Motor neuron (in vitro differentiated cells): Measurements from ENCODE around the gene PDE8A. TPM values are rescaled to one million over a fixed set of nuclear protein-coding genes. Genes with fewer than 3 reads are reported as not detected.
A peak's percentile ranks its signal among the peaks of the same experiment; 100 is the strongest.
"Not testable (repeated sequence)": the region's sequence is repeated elsewhere in the genome, so short reads cannot be mapped to it uniquely, and the experiment has no call there.

ENCODE experiments used
- ATAC-seq, 8 experiments: fragments of 200-7000 bp; cut with Tn5 transposase; replicated peaks in 6 of 8; 2 replicates each; pipeline ENCODE4 v1.8.0; 2021; ENCODE audit warnings: mild to moderate bottlenecking in 8 of 8, moderate library complexity in 8 of 8
- H3K27ac ChIP-seq, 2 donors: fragments of 250-450 bp; sonication (Bioruptor Pico); 2 replicates each; pipeline ENCODE4 v1.9.0; 2021; ENCODE audit warnings: antibody characterized with exemption in 2 of 2, mild to moderate bottlenecking in 2 of 2, moderate library complexity in 1 of 2
- H3K4me1 ChIP-seq, 2 donors: fragments of 250-450 bp; sonication (Bioruptor Pico); replicated peaks in 1 of 2; 2 replicates each; pipeline ENCODE4 v1.6.1; 2021; ENCODE audit warnings: antibody characterized with exemption in 2 of 2, mild to moderate bottlenecking in 2 of 2, moderate library complexity in 1 of 2
- H3K4me3 ChIP-seq, 5 donors: fragments of 250-450 bp; sonication (Bioruptor Pico); 2 replicates each; pipeline ENCODE4 v1.9.0; 2021; ENCODE audit warnings: antibody characterized with exemption in 5 of 5, mild to moderate bottlenecking in 5 of 5, moderate library complexity in 4 of 5
- WGBS, 10 experiments: fragments of 450-650 bp; shearing (Covaris generic); methylation state at CpG; one replicate each; pipeline ENCODE4 v1.0.0; 2022; 5-methylcytosine and 5-hydroxymethylcytosine counted together
- in situ Hi-C, 9 experiments: fragments of 400-800 bp; cut with MboI; loops; one replicate each; pipeline ENCODE4 v1.15.0; 2021; ENCODE audit warnings: low sequenced_read_pairs in 9 of 9, low pct_unique_long_range_greater_than_20kb in 2 of 9; ENCODE audit not compliant: unreplicated experiment in 9 of 9
- total RNA-seq, 8 experiments: library from RNA; unstranded; fragments of 300-600 nt; gene quantifications; 2 replicates each; pipeline versions ENCODE4 v1.2.3 to v1.2.4, GENCODE V29; 2022

PDE8A gene
- total RNA-seq, 8 experiments from 2014 or later = 6.2 to 81.4 (median 28.2) TPM

DNA sequence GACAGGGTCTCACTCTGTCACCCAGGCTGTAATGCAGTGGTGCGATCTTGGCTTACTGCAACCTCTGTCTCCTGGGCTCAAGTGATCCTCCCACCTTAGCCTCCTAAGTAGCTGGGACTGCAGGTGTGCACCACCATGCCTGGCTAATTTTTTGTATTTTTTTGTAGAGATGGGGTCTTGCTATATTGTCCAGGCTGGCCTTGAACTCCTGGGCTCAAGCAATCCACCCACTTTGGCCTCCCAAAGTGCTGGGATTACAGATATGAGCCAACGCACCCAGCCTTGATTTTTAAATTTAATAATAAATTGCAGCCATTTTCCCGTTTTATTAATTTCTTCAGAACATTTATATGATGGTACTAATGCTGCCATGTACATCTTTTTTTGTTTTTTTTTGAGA is 15.6 kb downstream of the PDE8A start:
- ATAC-seq, in situ Hi-C loops, H3K4me3 ChIP-seq, H3K4me1 ChIP-seq, H3K27ac ChIP-seq: not testable (repeated sequence)
- 72 to 100% (median 93%) methylated on average over 1 to 3 of the region's 3 CpGs; no CpG with 5 or more reads in 2 of the 10 experiments for WGBS, 10 experiments

DNA sequence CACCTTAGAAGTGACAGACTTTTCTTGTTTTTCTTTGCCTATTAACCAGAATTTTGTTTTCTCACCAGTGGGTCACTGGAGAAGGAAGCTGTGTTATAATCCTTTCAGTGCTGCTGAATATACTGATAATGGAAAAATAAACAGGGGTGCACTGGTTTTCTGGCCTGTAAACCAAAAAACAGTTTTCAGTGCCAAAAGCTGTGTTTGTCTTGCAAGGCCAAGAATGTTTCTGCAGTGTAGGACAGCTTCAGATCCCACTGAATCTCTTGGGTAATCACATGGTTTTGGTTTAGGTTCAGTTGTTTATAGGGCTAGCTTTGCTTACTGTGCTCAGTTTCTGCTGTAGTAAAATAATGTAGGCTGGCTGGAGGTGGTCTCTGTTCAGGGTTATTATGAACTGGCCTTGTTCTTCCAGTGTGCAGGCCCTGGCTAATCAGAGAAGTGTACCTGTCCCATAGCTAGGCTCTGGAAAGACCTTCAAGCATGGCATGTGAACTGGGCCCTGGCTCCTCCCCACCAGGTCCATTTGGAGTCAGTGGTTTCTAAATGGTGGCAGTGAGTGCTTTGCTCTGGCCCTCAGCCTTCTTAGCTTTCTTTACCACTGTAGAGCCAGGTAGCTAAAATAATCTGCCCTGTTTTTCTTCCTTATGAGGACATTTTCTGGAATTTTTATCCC is 18.7 kb downstream of the PDE8A start:
- in situ Hi-C loops = no loop called here
- no peak for ATAC-seq
- no peak overlapping the region for H3K4me3 ChIP-seq
- H3K27ac ChIP-seq = no peak overlapping the region
- H3K4me1 ChIP-seq = no peaks in the 10 kb centered on the region

- in situ Hi-C loops = no loop called here
- Histone ChIP-seq H3K4me1 (no peaks in the 10 kb centered on the region), H3K27ac (no peak overlapping the region), H3K4me3 (no peak overlapping the region)
- WGBS, 10 experiments = 78 to 100% (median 93%) methylated on average over 2 to 5 of the region's 5 CpGs; no CpG with 5 or more reads in 2 of the 10 experiments
- ATAC-seq = no peak
Measured at GRCh38 chr15:85000937-85001336, 19.3 kb downstream of the PDE8A start.

DNA sequence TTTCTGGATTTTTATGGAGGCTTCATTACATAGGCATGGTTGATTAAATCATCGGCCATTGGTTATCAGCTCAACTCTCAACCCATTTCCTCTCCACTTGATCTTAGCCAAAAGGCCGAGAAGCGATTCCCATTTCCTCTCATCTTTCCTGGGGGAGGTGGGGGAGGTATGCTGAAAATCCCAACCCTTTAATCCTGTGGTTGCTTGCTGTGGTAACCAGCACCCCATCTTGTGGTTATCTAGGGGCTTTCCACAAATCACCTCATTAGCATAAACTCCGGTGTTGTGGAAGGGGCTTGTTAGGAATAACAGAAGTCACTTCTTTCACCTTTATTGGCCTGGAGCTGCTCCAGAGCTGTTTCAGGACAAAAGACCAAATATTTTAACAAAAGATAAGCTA is 20.9 kb downstream of the PDE8A start:
- 40 to 100% (median 94%) methylated on average over 1 to 3 of the region's 4 CpGs; no CpG with 5 or more reads in 1 of the 10 experiments for WGBS, 10 experiments
- Histone ChIP-seq H3K4me3 (no peak overlapping the region), H3K4me1 (no peaks in the 10 kb centered on the region), H3K27ac (no peak overlapping the region)
- in situ Hi-C loops = no loop called here
- ATAC-seq = no peak

DNA sequence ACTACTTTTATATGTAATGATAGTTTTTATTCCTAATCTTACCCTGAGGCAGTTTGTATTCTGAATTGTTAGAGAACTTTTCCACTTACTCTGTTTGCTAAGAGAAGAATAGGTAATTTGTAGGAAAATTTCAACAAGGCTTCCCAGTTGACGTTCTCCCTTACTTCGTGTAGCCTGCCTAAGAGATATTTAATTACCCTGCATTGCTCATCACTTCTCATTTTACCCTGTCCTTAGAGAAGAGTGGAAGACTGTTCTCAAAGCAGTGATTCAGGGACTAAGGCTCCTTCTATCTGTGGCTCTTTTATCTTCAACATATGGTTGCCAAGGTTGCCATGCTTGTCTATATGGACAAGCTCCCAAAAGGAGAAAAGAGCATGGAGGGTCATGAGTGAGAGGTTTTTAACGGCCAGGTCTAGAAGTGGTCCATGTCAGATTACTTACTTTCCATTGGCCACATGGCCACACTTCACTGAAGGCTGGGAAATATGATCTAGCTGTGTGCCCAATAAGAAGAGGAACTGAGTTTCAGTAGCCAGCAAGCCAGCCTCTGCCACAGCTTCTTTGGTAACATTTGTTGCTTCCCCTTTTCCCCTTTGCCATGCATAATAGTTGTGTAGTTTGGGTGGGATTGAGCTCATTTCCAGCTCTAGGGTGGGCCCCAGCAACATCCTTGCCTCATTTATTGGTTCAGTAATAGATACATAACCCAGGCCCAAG is 22.1 kb downstream of the PDE8A start:
- Histone ChIP-seq H3K27ac (no peak overlapping the region), H3K4me1 (no peaks in the 10 kb centered on the region), H3K4me3 (no peak overlapping the region)
- 60 to 96% (median 90%) methylated on average over 1 to 3 of the region's 3 CpGs; no CpG with 5 or more reads in 4 of the 10 experiments for WGBS, 10 experiments
- in situ Hi-C loops = no loop called here
- no peak for ATAC-seq

DNA sequence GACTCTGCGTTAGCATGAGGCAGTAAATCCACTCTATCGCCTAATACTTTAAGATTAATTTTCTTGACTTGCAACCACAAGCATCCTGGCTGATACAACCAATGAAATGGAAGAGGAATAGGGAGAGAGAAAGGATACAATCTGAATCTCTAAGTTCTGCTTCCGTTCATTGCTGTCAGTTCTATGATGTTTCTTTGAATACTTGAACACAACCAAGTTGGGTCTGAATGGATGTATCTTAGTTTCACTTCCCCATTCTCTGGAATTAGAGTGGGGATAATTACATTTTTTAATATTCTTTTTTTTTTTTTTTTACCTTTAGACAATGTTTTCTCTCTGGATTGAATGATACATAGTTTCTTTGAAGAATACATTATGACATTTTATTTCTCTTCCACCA is 22.9 kb downstream of the PDE8A start:
- H3K4me3 ChIP-seq = no peak overlapping the region

GRCh38 chr15:85005319-85005718 is 23.7 kb downstream of the PDE8A start:
- in situ Hi-C loops = no loop called here
- H3K27ac ChIP-seq = no peak overlapping the region
- ATAC-seq = no peak
- H3K4me1 ChIP-seq = no peaks in the 10 kb centered on the region
- WGBS, 10 experiments = 57 to 100% (median 83%) methylated on average over 1 to 2 of the region's 2 CpGs; no CpG with 5 or more reads in 1 of the 10 experiments
- no peak overlapping the region for H3K4me3 ChIP-seq

More for the DNA sequence above, 22.9 kb downstream of the PDE8A start:
- in situ Hi-C loops = no loop called here
- Histone ChIP-seq H3K27ac (no peak overlapping the region), H3K4me1 (no peaks in the 10 kb centered on the region)
- 86 to 100% (median 91%) methylated on average over 1 to 3 of the region's 3 CpGs; no CpG with 5 or more reads in 1 of the 10 experiments for WGBS, 10 experiments
- no peak for ATAC-seq

GRCh38 chr15:85005746-85006145 is 24.1 kb downstream of the PDE8A start:
- no peaks in the 10 kb centered on the region for H3K4me1 ChIP-seq
- in situ Hi-C loops = no loop called here
- ATAC-seq = no peak
- WGBS, 10 experiments = 66 to 100% (median 90%) methylated on average over 1 to 5 of the region's 5 CpGs; no CpG with 5 or more reads in 1 of the 10 experiments
- no peak overlapping the region for H3K27ac ChIP-seq
- no peak overlapping the region for H3K4me3 ChIP-seq

GRCh38 chr15:85006201-85006600 is 24.5 kb downstream of the PDE8A start:
- in situ Hi-C loops = no loop called here
- no peaks in the 10 kb centered on the region for H3K4me1 ChIP-seq

DNA sequence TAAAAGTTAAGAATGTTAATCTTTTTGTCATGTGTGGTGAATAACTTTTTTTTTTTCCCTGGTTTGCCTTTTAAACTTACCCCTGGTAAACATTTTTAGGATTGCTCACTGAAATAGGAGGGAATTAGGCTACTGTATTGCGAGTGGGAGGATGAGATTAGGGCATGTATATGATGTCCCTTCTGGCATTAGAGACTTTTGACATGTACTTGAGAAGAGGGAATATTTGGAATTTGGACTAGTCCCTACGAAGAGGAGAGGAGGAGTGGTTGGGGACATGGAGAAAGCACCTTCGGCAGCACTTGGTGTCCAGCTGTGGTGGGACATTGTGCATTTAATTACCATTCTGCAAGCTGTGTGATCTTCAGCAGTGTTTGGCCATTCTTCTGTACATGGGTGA is 25.0 kb downstream of the PDE8A start:
- H3K4me1 ChIP-seq = no peaks in the 10 kb centered on the region
- in situ Hi-C loops = no loop called here
- peak in 1 of 8 experiments; percentile 2 for ATAC-seq
- H3K4me3 ChIP-seq = no peak overlapping the region
- no peak overlapping the region for H3K27ac ChIP-seq
- WGBS, 10 experiments = 30 to 94% (median 76%) methylated on average over 1 to 3 of the region's 3 CpGs; no CpG with 5 or more reads in 1 of the 10 experiments

More at GRCh38 chr15:85006201-85006600, 24.5 kb downstream of the PDE8A start:
- H3K4me3 ChIP-seq = no peak overlapping the region
- no peak for ATAC-seq
- 13 to 100% (median 91%) methylated on average over 1 to 2 of the region's 2 CpGs for WGBS, 10 experiments
- H3K27ac ChIP-seq = no peak overlapping the region

DNA sequence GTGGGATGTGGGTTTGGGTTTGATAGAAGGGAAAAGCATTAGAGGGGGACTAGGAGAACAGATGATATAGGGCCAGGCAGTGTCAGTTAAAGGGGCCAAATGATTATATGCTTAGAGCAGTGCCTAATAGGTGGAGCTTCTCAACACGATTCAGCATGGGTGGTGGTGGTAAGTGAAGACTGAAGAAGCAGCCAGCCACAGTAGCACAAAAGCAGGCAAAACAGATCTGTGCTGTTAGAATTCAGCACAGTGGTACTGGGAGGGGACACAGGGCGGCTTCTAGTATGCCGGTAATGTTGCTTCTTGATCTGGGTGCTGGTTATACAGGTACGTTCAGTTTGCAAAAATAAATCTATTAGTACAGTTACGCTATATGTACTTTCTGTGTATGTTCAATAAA is 25.5 kb downstream of the PDE8A start:
- H3K27ac ChIP-seq = no peak overlapping the region
- in situ Hi-C loops = no loop called here
- ATAC-seq = peak in 3 of 8 experiments; percentile 19 to 55 (median 38)
- H3K4me3 ChIP-seq = no peak overlapping the region
- WGBS, 10 experiments = 0 to 88% (median 67%) methylated on average over 1 to 5 of the region's 5 CpGs; no CpG with 5 or more reads in 1 of the 10 experiments
- no peaks in the 10 kb centered on the region for H3K4me1 ChIP-seq

DNA sequence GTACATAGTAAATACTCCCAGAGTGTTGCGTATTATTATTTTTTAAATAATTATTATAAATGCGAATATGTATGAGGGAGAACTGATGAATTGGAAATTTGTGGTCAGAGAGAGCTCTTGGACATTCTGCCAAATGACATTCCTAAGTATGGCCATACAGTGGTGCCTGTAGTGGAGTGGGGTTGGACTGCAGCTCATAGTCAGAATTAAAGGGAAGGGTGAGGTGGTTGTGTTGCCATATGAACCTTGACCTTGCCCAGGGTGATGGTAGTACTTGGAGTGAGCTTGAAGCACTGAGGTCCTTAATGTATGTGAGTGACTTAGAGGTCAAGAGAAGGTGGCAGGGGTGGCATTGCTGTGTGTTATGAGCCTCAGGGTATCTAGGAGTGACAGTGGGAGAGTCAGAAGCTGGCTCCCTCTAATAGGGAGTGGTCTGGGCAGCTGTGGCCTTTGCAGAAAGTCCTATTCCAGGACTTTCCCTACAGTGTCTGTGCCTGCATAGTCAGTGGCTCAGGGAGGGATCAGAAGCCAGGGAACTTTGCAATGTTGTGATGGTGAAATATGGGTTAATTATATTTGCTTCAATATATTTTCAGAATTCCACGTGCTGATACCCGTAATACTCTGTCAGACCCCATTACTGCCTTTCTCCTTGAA is 26.2 kb downstream of the PDE8A start:
- peak in 3 of 8 experiments; percentile 81 to 83 (median 82) for ATAC-seq
- in situ Hi-C loops = no loop called here
- H3K4me1 ChIP-seq = no peaks in the 10 kb centered on the region

More for the DNA sequence above, 26.2 kb downstream of the PDE8A start:
- no peak overlapping the region for H3K27ac ChIP-seq
- WGBS, 10 experiments = 0 to 100% (median 51%) methylated on average over 1 to 4 of the region's 4 CpGs; no CpG with 5 or more reads in 2 of the 10 experiments
- no peak overlapping the region for H3K4me3 ChIP-seq
